Esophagus muscularis mucosa (tissue), 3 donors: ENCODE results near the gene SLC6A9.

Source experiments
- EP300 ChIP-seq: sonication (generic); formaldehyde crosslinking; IDR thresholded peaks from one replicate; pipeline ENCODE4 v1.6.1; 2017; ENCODE audit warnings: antibody characterized with exemption
- TF ChIP-seq, protein P1 (sequence below), 3 experiments: fragments of 200-600 bp in 2 of 3; fragments of 450-650 bp in 1 of 3; sonication (generic) in 2 of 3; IDR thresholded peaks; one replicate each; pipeline ENCODE4 v1.5.1; 2017 to 2019; ENCODE audit warnings: antibody characterized with exemption in 3 of 3, mild to moderate bottlenecking in 2 of 3, moderate library complexity in 1 of 3

DNA sequence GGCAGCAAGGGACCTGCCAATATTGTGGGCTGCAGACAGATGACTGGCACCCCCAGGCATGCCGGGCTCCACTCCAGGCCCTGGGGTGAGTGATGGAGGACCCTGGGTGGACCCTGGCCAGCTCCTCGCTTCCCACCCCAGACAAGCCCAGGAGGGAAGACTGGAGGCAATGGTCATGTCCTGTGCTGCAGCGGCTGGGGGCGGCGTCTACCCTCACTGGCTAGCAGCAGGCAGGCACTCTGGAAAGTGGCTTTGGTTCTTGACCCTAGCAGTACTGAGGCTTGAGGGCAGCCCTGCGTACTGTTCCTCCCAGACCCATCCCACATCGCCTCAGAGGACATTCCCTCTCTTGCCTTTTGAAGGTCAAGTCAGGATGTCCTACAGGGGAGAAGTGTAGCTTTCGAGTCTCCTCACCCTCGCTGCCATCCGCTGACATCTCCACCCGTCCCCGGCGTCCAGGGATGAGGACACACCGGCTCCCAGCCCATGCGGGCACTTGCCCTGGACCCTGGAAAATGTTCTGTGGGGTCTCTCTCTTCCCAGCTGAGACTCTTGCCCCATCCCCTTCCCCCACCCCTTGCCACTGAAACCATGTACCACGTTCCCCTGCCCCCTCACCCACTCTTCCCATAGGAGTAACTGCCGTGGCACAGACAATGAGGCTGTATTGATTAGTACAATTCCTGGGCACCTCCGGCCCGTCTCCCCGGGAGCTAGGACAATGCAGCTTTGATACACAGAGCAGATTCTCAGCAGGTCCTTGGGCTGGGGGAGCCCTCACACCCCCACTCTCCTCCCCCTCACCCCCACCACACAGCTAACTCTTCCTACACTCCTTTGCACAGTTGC, 15.0 kb downstream of the SLC6A9 start:
- no peak for TF ChIP-seq EP300
- TF ChIP-seq, protein P1, sequence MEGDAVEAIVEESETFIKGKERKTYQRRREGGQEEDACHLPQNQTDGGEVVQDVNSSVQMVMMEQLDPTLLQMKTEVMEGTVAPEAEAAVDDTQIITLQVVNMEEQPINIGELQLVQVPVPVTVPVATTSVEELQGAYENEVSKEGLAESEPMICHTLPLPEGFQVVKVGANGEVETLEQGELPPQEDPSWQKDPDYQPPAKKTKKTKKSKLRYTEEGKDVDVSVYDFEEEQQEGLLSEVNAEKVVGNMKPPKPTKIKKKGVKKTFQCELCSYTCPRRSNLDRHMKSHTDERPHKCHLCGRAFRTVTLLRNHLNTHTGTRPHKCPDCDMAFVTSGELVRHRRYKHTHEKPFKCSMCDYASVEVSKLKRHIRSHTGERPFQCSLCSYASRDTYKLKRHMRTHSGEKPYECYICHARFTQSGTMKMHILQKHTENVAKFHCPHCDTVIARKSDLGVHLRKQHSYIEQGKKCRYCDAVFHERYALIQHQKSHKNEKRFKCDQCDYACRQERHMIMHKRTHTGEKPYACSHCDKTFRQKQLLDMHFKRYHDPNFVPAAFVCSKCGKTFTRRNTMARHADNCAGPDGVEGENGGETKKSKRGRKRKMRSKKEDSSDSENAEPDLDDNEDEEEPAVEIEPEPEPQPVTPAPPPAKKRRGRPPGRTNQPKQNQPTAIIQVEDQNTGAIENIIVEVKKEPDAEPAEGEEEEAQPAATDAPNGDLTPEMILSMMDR (IDR thresholded peaks at IDR 0.05) = no peak
